ENCODE results near the gene COL21A1.

Gene COL21A1

DNA sequence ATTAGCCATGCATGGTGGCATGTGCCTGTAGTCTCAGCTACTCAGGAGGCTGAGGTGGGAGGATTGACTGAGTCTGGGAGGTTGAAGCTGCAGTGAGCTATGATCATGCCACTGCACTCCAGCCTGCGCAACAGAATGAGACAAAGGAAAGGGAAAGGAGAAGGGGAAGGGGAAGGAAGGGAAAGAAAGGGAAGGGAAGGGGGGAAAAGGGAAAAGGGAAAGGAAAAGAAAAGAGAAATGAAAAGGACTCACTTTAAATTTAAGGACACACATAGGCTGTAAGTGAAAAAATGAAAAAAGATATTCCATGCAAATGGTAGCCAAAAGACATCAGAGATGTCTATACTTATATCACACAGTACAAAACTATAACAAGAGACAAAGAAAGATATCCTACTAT, 74.2 kb downstream of the COL21A1 start:
- no peak for DNase-seq

DNA sequence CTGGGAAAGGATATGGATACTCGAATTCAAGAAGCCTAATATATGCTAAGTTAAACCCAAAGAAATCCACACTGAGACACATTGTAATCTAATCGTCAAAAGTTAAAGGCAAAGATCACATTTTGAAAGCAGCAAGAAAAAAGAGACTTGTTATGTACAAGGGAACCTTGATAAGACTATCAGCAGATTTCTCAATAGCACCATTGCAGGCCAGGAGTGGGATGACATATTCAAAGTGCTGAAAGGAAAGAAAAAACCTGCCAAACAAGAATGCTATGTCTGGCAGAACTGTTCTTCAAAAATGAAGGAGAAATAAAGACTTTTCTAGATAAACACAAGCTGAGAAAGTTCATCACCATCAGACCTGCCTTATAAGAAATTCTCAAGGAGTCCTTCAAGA, 75.2 kb downstream of the COL21A1 start:
- no peak for DNase-seq

DNA sequence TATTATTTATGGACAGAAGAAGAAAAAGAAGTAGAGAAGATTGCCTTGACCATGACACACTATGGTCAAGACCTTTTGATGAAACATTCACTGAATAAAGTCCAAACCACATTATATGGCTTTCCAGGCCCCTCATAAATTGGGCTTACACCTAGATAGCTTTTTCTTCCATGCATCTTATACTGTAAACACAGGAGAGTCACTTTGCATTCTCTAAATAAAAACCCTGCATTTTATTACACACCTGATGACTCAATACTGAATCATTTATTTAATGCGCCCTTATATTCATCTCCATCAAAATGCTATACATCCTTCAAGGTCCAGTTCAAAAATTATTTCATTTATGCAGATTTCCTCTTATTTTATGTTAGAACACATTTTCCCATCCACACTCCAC, 78.0 kb downstream of the COL21A1 start:
- no peak for DNase-seq

DNA sequence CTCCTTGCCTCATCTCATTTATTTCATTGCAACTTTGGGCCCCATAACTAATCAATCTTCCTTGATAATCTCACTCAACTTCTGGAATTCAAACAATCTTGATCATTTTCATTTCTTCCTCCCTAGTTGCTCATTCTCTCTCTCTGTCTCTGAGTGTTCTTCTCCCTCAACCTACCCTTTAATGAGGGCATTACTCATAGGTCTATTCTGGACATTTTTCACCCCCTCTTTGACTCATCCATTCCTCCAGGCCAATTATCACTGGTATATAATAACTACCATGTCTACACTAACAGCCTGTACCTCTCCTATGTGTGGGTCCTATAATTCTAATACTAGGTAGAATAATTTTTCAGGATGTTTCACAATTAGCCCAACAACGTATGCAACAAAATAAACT, 78.8 kb downstream of the COL21A1 start:
- DNase-seq = no peak

DNA sequence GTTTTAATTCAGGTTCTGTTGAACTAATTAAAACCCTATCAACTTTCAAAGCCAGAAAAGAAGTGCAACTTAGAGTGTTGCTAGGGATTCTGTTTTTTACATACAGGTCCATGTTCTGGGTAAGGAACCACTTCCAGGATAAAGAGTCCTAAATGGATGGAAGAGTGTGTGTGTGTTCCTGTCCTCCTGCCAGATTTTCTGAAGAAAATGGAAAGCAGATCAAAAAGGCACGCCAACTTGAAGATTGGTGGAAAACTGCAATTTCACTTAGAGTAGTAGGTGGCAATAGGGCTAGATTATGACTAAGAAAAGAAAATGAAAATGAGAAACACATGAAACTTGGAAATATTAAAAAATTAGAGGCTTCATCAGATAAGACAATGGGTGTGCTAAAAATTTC, 85.3 kb downstream of the COL21A1 start:
- DNase-seq = no peak

DNA sequence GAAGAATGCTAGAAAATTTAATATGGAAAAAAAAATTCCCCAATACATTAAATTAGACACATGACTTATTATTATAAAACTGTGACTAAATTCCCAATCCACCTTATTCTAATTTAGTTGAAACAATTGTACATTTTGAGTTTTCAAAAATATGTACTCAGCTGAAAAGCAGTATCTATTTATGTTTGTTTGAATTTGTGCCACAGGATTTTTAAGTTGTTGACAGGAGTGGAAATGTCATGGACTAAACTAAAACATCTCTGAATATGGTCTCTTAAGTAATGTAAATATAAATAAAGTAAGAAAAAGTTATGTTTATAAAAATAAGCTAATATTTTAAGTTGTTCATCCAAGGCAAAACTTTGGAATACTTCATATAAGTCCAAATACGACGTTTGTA, 86.9 kb downstream of the COL21A1 start:
- DNase-seq = no peak

DNA sequence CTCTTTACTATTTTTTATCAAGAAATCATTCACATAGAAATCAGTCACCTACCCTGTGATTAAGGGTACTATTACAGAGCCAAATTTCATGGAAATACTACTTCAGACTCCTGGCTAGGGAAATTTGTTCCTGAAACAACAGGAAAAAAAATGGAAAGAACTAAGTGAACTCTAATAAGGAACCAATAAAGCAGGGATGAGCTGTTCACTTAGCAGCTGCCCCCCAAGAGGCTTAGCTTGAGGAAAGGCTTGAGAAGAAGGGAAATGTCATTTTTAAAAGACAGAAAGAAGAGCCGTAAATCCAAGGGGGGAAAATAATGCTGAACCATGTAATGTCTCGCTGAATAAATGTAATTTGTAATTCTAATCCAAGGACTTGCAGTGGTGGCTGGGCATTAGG, 88.8 kb downstream of the COL21A1 start:
- DNase-seq = no peak

DNA sequence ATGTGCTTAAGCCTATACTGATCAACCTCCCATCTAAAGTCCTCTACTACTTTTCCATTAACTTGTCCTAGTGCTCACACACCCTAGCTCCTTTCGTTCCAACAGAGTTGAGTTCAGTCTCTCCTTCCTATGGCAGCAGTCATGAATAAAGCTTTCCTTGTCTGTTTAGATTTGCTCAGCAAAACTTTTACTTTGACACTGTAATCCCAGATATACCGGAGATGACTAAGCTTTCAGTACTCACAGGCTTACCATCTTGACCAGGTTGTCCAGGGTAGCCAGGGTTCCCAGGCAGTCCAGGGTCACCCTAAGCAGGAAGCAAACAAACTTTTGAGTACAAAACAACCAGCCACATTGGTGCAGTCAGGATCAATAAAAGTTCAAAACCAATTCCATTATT, 90.7 kb downstream of the COL21A1 start:
- DNase-seq = no peak

DNA sequence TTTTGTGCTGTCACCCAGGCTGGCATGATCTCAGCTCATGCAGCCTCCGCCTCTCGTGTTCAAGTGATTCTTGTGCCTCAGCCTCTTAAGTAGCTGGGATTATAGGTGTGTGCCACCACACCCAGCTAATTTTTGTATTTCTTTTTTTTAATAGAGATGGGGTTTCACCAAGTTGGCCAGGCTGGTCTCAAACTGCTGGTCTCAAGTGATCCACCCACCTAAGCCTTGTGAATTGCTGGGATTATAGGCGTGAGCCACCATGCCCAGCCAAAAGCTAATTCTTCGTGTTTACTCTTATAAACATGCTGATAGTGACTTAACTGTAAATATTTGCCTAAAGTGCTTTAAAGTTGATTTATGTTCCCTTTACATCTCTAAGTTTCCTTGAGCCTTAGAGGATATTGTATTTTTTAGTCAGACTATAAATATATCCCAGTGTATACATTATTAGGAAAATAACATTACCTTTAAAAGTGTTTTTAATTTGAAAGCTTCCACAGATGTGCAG, 91.7 kb downstream of the COL21A1 start:
- DNase-seq = no peak

DNA sequence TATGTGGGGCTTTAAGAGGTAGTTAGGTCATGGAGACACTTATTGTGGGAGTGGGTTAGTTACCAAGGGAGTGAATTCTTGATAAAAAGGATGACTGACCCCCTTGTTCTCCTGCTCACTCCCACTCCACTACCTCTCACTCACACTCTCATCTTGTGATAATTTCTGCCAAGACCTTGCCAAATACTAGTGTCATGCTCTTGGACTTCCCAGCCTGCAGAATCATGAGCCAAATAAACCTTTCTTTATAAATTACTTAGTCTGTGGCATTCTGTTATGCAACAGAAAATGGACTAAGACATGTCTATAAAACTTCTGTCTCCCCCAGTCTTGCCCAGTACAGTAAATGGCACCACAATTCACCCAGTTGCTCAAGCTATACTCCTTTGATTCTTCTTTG, 93.3 kb downstream of the COL21A1 start:
- no peak for DNase-seq

DNA sequence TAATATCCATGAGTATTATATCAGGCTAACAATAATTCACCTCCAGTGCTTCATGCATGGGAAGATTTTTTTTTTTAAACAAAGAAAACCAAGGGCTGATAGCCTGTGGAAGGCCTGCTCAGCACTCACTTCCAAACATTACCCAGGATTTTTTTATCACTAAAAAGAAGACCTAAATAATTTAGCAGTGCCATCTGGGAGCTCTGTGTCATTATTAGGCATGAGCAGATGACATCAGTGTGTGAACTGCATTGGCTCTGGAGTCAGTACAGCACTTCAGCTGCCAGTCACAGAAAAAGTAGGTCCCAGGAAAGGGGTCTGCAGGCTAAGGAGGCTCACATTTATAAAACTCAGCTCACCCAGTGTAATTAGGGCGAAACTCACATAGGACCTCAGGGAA, 94.8 kb downstream of the COL21A1 start:
- DNase-seq = no peak

DNA sequence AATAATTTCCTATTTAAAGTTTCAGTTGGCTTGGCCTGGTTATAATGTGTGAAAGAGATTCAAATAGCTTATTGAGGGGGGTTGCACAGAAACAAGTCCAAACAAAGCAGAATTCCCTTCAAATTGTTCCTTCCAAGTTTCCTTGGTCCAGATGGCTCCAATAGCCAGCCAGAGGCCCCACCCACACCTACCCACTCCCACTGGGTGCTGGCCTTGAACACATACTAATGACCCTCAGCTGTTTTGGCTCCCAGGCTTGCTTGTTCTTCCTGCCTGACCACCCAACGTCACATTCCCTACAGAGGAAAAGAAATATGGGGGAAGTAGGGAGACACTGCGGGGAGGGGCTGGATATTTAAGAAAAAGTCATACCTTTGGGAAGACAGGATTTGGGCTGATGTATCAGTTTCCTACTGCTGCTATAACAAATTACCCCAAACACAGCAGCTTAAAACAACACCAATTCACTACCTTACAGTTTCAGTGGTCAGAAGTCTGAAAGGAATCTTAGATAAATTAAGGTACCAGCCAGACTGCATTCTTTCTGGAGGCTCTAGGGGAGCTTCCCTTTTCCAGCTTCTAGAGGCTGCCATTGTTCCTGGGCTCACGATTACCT, 95.7 kb downstream of the COL21A1 start:
- no peak for DNase-seq

DNA sequence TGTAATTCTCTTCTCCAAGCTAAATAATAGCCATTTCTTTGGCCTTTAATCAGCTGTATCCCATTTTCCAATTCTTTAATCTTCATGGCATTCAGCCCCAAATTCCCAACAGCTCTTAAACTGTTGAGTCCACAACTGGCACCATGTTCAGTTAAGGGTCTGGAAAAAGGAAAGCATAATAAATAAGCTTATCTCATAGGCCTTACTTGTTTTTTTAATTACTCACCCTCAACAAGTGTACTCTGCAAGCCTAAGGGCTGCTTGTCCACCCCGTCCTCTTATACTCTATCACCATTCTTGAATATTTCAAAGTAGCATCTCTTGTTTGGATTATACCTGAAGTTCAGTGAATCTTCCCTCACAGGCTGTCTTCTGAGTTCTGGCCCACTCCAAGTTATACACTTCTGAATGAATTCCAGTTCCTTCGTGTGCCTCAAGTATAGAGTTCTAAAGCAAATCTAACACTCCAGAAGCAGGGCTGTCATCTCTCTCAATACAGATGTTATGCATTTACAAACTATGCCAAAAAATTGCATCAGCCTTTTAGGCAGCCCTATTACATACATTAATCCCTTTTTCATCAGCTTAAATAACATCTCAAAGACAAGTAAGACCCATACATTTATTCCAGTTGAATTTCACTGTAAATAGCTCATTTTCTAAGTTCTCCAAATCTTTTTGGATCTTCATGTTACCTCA, 98.7 kb downstream of the COL21A1 start:
- no peak for DNase-seq

DNA sequence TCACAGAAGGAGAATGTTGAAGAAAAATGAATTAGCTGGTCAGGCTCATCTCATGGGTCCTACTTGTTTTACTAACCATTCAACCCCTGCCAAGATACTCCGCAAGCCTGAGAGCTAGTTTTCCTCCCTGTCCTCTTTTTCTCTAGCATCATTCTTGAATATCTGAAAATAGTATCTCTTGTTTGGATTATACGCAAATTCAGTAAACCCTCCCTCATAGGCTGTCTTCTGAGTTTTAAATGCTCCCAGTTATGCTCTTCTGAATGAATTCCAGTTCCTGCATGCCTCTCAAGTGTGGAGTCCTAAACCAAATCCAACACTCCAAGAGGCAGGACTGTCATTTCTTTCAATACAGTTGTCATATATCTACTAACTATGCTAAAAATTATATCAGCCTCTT, 99.6 kb downstream of the COL21A1 start:
- DNase-seq = no peak

DNA sequence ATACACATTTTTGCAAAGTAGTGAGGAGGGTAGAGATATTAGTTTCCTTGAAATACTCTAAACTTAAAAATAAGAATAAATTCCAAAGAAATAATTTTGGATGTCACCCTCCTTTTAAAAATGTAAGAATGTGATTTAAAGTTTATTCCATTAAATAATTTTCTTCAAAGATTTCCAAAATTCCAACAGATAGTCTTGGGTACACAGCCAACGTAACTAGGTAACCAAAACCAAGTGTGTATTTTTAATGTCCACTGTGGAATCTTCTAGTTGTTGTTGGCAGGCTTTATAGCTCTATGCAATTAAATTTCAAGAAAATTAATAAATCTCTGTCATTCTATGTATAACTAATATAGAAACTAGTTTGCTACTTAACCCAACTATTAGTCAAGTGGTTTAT, 101.3 kb downstream of the COL21A1 start:
- no peak for DNase-seq

DNA sequence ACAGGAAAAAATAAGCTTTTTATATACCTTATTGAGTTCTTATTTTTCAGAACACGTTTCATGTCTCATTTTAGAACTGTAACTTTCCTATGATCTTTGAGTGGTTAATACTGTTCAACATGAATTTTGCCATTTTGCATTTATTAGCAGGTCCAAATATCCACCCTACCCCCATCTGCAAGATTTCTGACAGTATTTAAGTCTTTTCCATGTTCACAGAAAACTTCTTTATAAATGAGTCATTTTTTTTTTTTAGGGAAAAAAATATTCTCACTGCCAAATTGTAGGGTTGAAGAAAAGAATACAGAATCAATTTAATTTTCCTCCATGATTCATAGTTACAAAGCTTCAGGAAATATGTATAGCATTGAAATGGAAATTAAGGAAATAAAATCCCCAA, 101.8 kb downstream of the COL21A1 start:
- DNase-seq = no peak

DNA sequence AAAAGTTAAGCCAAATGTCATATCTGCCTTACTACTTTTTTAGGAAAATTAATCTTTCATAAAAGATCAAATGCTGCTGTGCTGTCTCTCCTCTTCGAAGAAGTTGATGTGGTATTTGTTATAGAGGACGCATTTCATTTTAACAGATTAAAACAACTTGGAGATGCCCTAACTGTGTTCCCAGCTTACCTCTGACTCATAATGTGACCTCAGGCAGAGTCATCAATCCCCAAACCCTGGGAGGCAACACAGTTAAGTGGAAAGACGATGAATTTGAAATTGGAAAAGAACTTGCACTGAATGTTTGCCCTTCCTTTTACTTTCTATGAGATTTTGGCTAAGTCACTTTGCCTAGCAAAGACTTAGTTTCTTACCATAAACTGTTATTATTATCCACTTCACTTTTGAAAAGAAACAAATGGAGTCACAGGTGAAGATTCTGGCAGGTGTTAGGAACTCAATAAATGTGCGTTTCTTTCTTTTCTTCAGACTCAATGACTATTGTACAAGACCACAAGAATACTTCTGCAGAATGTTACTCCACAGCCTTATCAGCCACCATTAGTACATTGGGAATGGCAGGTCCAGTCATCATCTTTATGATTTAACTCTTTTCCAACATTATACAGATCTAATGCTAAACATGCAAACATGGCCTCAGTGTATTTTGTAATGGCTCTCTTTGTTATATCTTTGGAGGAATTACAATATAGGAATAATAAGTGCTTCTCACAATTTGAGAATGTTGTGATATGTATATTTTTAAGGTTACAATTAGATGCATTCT, 102.6 kb downstream of the COL21A1 start:
- no peak for DNase-seq

DNA sequence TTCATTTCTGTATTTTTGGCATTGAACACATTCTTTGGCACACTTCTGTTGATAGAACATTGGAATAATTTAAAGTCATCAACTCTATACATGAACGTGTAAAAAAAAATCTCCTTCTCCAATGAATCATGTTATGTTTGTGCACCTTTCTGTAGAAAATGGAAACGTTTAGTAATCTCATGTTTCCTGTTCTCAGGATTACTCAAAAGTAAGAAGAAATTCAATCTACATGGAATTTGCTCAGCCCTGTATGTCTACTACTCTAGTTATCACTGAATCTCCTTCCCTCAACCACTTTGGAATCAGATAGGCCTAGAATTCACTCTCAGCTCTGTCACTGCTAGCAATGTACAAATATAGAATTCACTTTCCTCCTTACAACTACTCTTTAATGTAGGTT, 103.6 kb downstream of the COL21A1 start:
- no peak for DNase-seq

DNA sequence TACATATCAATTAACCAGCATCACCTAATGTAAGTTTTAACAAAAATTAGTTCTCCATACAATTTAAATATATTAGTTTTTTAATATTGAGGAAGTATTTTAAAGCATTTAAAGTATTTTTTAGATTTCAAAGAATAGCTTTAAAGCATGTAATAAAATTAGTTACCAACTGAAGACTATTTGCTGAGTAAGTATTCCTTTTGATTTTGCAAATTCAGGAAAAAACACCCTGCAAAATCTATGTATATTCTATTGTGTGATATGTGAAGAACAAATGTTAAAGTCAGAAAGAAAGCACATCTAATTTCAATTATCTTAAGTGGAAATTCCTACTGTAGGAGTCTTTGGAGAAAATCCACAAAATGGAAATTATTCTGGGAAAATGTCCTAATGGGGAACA, 107.3 kb downstream of the COL21A1 start:
- no peak for DNase-seq

DNA sequence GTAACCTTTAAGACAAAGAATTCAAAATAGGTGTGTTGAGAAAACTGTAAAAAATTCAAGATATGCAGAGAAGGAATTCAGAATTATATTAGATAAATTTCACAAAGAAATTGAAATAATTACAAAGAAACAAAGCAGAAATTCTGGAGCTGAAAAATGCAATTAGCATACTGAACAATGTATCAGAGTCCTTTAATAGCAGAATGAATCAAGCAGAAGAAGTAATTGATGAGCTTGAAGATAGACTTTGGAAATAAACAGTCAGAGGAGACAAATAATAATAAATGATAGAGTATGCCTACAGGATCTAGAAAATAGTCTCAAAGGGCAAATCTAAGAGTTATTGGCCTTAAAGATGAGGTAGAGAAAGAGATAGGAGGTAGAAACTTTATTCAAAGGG, 131.7 kb downstream of the COL21A1 start:
- no peak for DNase-seq

DNA sequence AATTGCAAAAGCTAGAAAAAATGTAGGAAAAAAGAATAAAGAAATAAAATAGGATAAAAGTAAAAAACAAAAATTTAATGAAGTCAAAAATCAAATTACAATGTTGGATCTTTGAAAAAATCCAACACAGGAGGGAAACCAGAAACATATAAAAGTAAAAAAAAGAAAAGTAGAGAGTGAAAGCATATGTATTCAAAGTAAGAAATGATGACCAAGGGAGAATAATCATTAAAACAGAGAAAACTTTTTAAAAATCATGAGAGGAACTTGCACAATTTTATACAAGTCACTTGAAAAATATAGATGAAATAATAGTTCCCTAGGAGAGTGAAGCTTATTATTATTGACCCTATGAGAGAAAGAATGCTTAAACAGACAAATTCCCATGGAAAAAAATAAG, 138.2 kb downstream of the COL21A1 start:
- no peak for DNase-seq

DNA sequence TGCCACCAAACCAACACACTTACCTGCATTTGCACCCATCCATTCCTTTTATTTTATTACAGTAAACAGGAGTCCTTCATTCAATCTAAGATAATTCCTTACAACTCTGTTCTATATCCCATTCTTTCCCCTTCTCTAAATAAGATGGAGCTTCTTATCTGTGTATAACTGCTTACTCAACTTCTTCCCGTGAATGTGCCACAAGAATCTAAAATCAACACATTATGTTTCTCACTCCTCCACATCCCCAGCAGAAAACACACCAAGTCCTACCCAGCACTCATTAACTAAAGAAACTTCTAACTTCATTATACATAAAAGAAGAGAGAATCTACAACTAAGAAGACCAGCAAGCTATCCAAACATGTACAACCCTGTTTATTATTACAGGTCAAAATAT, 141.1 kb downstream of the COL21A1 start:
- DNase-seq = no peak

DNA sequence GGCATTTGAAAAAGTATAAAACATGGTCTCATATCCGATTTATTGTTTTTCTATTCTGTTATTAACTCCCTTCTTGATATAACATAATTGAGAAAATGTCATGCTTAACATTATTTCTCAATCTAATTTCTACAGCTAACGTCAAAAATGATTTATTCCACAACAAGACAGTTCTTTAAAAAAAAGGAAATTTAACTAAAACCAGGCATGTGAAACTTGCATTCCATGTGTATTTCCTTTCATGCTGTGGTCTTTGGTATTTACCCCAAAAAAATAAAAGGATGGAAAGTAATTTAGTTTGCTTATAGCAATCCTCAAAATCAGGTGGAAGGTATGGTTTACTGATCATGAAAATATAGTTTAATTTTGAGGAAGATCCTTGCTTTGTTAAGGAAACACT, 142.8 kb downstream of the COL21A1 start:
- DNase-seq = no peak

DNA sequence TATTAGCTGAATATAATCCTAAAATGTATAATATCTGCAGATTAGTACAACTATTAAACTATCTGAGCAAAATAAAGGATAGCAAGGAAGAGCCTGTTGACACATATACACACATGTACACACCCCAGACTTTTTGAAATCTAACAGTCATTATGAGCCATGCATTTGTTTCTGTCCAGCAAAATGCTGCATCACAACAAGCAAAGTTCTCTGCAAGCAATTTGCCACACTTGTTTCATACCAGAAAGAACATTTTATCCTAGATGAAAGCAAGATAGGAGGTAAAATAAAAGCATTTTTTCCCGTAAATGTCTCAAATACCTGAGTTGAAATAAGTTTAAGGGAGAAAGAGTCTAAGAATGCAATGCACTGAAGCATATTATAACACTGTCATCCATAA, 145.2 kb downstream of the COL21A1 start:
- no peak for DNase-seq

Measured in bone marrow (tissue), 2 donors.